Measurements from ENCODE around the gene MICALL2. TPM values are rescaled to one million over a fixed set of nuclear protein-coding genes. Genes with fewer than 3 reads are reported as not detected.
A peak's percentile ranks its signal among the peaks of the same experiment; 100 is the strongest.

The MICALL2 gene
- total RNA-seq, 1 donor from 2014 or later = 13.9 TPM

DNA sequence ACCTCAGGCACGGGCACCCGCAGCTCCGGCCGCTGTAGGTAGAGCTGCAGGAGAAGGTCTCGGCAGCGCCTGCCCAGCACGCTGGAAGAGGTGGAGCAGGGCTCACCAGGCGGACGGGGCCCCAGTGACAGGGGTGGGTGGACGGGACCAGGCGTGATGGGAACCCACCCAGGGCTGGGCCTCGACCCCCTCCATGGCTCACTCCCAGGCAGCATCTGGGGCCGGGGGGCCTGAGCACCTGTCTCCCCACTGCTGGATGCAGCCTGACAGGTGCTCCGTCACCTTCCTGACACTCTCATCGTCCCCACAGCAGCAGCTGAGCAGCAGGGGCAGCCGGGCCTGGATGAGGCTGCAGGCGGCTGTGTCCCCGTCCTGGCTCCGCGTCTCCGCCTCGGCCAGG, 16.7 kb upstream of the MICALL2 start:
- Mint-ChIP-seq H3K9me3 (ENCODE audit: low read depth) (no peaks in the 10 kb centered on the region), H3K4me3 (ENCODE audit: low read depth) (no peak overlapping the region), H3K4me1 (ENCODE audit: low read depth) (no peaks in the 10 kb centered on the region), H3K27me3 (no peaks in the 10 kb centered on the region), H3K27ac (no peak overlapping the region), H3K36me3 (ENCODE audit: insufficient read depth) (peaks cover 4% of the 10 kb centered on the region)
- DNase-seq (ENCODE audit: low spot score, unreplicated experiment) = no peak
- TF ChIP-seq, protein P1, sequence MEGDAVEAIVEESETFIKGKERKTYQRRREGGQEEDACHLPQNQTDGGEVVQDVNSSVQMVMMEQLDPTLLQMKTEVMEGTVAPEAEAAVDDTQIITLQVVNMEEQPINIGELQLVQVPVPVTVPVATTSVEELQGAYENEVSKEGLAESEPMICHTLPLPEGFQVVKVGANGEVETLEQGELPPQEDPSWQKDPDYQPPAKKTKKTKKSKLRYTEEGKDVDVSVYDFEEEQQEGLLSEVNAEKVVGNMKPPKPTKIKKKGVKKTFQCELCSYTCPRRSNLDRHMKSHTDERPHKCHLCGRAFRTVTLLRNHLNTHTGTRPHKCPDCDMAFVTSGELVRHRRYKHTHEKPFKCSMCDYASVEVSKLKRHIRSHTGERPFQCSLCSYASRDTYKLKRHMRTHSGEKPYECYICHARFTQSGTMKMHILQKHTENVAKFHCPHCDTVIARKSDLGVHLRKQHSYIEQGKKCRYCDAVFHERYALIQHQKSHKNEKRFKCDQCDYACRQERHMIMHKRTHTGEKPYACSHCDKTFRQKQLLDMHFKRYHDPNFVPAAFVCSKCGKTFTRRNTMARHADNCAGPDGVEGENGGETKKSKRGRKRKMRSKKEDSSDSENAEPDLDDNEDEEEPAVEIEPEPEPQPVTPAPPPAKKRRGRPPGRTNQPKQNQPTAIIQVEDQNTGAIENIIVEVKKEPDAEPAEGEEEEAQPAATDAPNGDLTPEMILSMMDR (IDR thresholded peaks at IDR 0.05; ENCODE audit: unreplicated experiment) = no peak

DNA sequence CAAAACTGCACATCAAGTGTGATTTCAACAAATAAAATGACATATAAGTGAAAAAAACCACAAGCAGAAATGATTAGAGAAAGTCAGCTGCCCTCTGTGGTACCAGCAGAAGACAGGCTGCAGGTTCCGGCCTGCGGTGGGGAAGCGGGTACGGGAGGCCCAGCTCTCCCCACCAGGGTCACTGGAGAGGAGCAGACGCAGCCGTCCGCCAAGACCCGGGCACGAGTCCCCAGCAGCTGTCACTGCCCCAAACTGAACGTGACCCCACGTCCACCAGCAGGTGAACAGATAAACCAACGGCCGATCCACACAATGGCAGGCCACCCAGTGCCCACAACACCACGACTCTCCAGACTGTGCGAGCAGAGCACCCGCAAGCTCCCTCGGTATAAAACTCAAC, 16.1 kb upstream of the MICALL2 start:
- H3K36me3 Mint-ChIP-seq (ENCODE audit: insufficient read depth) = peaks cover 4% of the 10 kb centered on the region
- H3K4me3 Mint-ChIP-seq (ENCODE audit: low read depth) = no peak overlapping the region
- H3K27me3 Mint-ChIP-seq = no peaks in the 10 kb centered on the region
- H3K9me3 Mint-ChIP-seq (ENCODE audit: low read depth) = no peaks in the 10 kb centered on the region
- TF ChIP-seq, protein P1 (IDR thresholded peaks at IDR 0.05; ENCODE audit: unreplicated experiment) = no peak
- H3K27ac Mint-ChIP-seq = no peak overlapping the region
- H3K4me1 Mint-ChIP-seq (ENCODE audit: low read depth) = no peaks in the 10 kb centered on the region
- DNase-seq (ENCODE audit: low spot score, unreplicated experiment) = no peak

DNA sequence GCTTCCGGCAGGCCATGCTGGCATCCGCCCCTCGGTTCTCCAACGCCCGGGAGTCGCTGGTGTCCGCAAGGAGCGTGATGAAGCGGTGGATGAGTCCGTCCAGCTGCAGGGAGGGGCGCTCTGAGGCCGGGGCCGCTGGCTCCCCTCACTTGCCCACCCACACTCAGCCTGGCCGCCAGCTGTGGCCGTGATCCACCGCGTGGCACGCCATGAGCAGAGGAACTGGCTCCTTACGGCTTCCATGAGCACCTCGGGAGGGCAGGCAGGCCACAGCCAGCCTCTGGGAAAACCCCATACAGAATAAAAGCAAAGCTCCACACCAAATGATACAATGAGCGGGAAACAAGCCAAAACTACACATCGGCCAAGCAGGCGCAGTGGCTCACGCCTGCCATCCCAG, 15.5 kb upstream of the MICALL2 start:
- H3K4me3 Mint-ChIP-seq (ENCODE audit: low read depth) = no peak overlapping the region
- H3K9me3 Mint-ChIP-seq (ENCODE audit: low read depth) = no peaks in the 10 kb centered on the region
- no peaks in the 10 kb centered on the region for H3K27me3 Mint-ChIP-seq
- TF ChIP-seq, protein P1 (IDR thresholded peaks at IDR 0.05; ENCODE audit: unreplicated experiment) = no peak
- H3K4me1 Mint-ChIP-seq (ENCODE audit: low read depth) = no peaks in the 10 kb centered on the region
- no peak for DNase-seq (ENCODE audit: low spot score, unreplicated experiment)
- H3K27ac Mint-ChIP-seq = no peak overlapping the region
- peaks cover 4% of the 10 kb centered on the region for H3K36me3 Mint-ChIP-seq (ENCODE audit: insufficient read depth)

DNA sequence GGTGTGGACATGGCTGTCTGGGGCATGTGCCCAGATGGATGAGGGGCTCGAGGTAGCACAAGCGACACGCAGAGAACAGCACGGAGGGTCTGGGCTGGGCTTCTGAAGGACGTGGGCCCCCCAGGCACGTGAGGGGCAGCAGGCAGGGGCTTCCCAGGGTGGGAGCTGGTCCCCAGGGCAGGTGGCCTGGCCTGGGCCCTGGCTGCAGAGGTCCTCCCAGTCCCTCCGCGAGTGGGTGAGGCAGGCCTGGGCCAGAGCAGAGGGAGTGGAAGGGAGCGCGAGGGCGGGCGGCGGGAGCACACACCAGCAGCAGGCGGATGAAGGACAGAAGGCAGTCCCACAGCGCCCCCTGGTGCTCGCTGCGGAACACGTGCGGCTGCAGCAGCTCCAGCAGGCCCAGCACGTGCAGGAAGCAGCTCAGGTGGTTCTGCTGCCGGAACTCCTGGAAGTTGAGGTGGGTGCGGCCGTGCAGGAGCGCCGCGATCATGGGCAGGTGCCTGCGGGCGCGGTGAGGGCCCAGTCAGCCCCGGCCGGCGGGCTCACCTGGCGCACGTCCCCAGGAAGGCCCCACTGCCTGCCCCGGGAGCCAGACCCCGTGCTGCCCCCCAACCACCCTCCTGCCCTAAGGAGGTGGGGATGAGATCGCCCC, 14.7 kb upstream of the MICALL2 start:
- peaks cover 4% of the 10 kb centered on the region for H3K36me3 Mint-ChIP-seq (ENCODE audit: insufficient read depth)
- H3K4me3 Mint-ChIP-seq (ENCODE audit: low read depth) = no peak overlapping the region
- DNase-seq (ENCODE audit: low spot score, unreplicated experiment) = peak; percentile 81
- H3K27ac Mint-ChIP-seq = no peak overlapping the region
- H3K9me3 Mint-ChIP-seq (ENCODE audit: low read depth) = no peaks in the 10 kb centered on the region
- TF ChIP-seq, protein P1 (IDR thresholded peaks at IDR 0.05; ENCODE audit: unreplicated experiment) = peak; percentile 93
- H3K27me3 Mint-ChIP-seq = no peaks in the 10 kb centered on the region
- H3K4me1 Mint-ChIP-seq (ENCODE audit: low read depth) = no peaks in the 10 kb centered on the region

DNA sequence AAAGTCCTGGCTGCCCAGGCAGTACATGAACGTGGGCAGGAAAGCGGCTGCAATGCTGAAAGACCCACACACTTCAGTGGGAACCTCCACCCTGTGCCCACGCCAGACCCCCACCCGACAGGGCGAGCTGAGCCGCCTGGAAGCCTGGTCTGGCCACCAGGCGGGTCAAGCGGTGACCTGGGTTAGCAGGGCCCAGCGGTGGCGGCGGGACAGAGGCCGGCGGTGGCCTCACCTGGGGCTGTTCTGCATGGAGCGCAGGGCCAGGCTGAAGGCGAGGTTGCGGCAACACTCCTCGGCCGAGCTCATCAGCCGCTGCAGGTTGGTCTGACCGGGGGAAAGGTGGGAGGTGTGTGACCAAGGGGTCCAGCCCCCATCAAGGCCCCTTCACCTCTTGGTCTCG, 11.6 kb upstream of the MICALL2 start:
- no peak overlapping the region for H3K4me3 Mint-ChIP-seq (ENCODE audit: low read depth)
- H3K27ac Mint-ChIP-seq = no peak overlapping the region
- no peaks in the 10 kb centered on the region for H3K27me3 Mint-ChIP-seq
- H3K4me1 Mint-ChIP-seq (ENCODE audit: low read depth) = peaks cover 2% of the 10 kb centered on the region
- peaks cover 4% of the 10 kb centered on the region for H3K36me3 Mint-ChIP-seq (ENCODE audit: insufficient read depth)
- TF ChIP-seq, protein P1 (IDR thresholded peaks at IDR 0.05; ENCODE audit: unreplicated experiment) = no peak
- no peak for DNase-seq (ENCODE audit: low spot score, unreplicated experiment)
- H3K9me3 Mint-ChIP-seq (ENCODE audit: low read depth) = no peaks in the 10 kb centered on the region
